Keratinocyte (primary cell): ENCODE measurements around the gene CMTM7.

Source experiments
- CTCF ChIP-seq, 3 experiments: IDR thresholded peaks in 1 of 3; conservative IDR thresholded peaks in 1 of 3; optimal IDR thresholded peaks in 1 of 3; 2 replicates in 2 of 3; 3 replicates in 1 of 3; pipeline versions ENCODE3 to v1.5.1; 2011; ENCODE audit warnings: low read length in 3 of 3, mild to moderate bottlenecking in 3 of 3, moderate library complexity in 2 of 3, control low read depth in 1 of 3, inconsistent platforms in 1 of 3; ENCODE audit not compliant: insufficient read depth in 2 of 3; ENCODE audit errors: extremely low read depth in 1 of 3
- EZH2 ChIP-seq: IDR thresholded peaks from one replicate; pipeline ENCODE4 v1.6.1; 2012; ENCODE audit warnings: inconsistent platforms, mild to moderate bottlenecking, low read length, moderate library complexity

- TF ChIP-seq CTCF (optimal IDR thresholded peaks at IDR 0.05 in 1 of 3, IDR thresholded peaks at IDR 0.05 in 1 of 3, conservative IDR thresholded peaks at IDR 0.05 in 1 of 3; ENCODE audit: extremely low read depth in 1 of 3, insufficient read depth in 2 of 3, low read length in 3 of 3), result no peak
- no peak for TF ChIP-seq EZH2
Measured at GRCh38 chr3:32470362-32470761, 78.7 kb downstream of the CMTM7 start.
